AG04449 (cell line): ENCODE data around the gene GPC3.

Experiments
- CTCF ChIA-PET: fragments of 350-600 bp; formaldehyde crosslinking; extraction: SDS; loops from one replicate; lab custom pipeline; 2021; ENCODE audit warnings: antibody characterized with exemption; lab: Yijun Ruan, JAX
- POLR2A ChIA-PET: fragments of 400-600, 350-600 bp; formaldehyde crosslinking; extraction: SDS; loops from one replicate; lab custom pipeline; 2020; ENCODE audit warnings: antibody characterized with exemption, inconsistent platforms; lab: Yijun Ruan, JAX
- DNase-seq: peaks from one replicate; pipeline ENCODE4 v3.0.0-alpha.2; 2010; ENCODE audit warnings: low read depth, low spot score
- H3K4me3 ChIP-seq: 2 replicates; pipeline ENCODE4 v1.5.1; 2011; ENCODE audit warnings: low read depth, mild to moderate bottlenecking, control low read depth, low read length
- TF ChIP-seq, protein P1 (sequence below): IDR thresholded peaks from one replicate; pipeline ENCODE4 v1.5.1; 2011; ENCODE audit warnings: mild to moderate bottlenecking, moderate library complexity, low read length, control low read depth, inconsistent platforms; ENCODE audit not compliant: insufficient read depth; ENCODE audit errors: missing control alignments

GPC3 gene

DNA sequence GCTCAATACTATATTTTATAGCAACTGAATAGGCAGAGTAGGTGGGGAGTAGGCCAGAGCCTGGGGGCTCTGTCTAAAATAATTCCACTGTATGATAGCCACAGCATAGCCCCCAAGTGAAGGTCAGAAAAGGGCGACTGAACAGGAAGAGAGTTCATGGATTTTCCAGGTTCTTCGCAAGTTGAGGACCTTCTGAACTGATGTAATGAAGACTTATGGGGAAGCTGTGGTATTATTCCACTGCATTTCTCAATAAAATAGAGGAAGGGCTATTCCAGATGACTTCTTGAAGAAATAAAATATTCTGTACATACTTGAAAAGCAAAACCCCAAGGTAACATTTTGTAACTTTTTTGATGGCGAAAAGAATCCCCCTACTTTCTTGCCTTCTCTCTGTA lies 338.7 kb downstream of the GPC3 start:
- ChIA-PET CTCF (interaction anchor here (1.3 kb wide), 1 partner anchor 24 kb away, joined by 3 read pairs; no protein-coding TSS in a partner anchor), POLR2A (no interaction called here)
- no peak overlapping the region for H3K4me3 ChIP-seq
- TF ChIP-seq, protein P1, sequence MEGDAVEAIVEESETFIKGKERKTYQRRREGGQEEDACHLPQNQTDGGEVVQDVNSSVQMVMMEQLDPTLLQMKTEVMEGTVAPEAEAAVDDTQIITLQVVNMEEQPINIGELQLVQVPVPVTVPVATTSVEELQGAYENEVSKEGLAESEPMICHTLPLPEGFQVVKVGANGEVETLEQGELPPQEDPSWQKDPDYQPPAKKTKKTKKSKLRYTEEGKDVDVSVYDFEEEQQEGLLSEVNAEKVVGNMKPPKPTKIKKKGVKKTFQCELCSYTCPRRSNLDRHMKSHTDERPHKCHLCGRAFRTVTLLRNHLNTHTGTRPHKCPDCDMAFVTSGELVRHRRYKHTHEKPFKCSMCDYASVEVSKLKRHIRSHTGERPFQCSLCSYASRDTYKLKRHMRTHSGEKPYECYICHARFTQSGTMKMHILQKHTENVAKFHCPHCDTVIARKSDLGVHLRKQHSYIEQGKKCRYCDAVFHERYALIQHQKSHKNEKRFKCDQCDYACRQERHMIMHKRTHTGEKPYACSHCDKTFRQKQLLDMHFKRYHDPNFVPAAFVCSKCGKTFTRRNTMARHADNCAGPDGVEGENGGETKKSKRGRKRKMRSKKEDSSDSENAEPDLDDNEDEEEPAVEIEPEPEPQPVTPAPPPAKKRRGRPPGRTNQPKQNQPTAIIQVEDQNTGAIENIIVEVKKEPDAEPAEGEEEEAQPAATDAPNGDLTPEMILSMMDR: no peak
- DNase-seq: no peak

DNA sequence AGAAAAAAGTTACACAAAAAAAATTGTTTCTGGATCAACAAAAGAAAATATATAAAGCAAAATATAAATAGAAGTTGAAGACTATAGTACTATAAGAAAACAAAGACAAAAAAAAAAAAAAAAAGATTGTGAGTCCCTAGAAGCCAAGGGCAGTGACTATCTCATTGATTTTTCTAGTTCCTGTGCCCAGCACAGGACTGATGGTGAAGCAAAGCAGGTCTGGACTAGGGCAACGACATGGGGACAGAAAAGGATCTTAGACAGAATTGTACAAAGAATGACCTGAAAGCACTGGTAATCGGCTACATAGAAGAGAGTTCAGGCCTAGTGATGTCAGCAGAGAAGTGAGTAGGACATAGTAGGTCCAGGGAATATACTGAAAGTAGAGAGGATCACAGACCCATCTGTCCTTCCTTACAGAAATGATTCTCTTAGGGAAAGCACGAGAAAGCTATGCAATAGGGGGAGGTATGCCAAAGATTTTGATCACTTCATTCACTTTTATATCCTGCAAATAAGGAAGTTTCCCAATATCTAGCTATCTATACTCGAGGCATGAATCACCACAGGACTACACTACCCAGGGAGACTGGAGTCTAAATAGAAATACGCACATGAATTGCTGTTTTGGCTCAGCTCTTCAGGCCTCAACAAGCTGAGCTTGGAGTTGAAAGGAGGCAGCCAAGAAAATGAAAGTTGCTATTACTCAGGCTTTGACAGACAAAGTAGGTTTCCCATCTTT lies 339.2 kb downstream of the GPC3 start:
- H3K4me3 ChIP-seq: no peak overlapping the region
- DNase-seq: no peak
- ChIA-PET POLR2A (no interaction called here), CTCF (interaction anchor here (1.3 kb wide), 1 partner anchor 24 kb away, joined by 3 read pairs; no protein-coding TSS in a partner anchor)
- TF ChIP-seq, protein P1: no peak

GRCh38 chrX:133645256-133645655 lies 340.1 kb downstream of the GPC3 start:
- ChIA-PET POLR2A (no interaction called here), CTCF (no interaction called here)
- no peak for DNase-seq
- TF ChIP-seq, protein P1: no peak
- no peak overlapping the region for H3K4me3 ChIP-seq

DNA sequence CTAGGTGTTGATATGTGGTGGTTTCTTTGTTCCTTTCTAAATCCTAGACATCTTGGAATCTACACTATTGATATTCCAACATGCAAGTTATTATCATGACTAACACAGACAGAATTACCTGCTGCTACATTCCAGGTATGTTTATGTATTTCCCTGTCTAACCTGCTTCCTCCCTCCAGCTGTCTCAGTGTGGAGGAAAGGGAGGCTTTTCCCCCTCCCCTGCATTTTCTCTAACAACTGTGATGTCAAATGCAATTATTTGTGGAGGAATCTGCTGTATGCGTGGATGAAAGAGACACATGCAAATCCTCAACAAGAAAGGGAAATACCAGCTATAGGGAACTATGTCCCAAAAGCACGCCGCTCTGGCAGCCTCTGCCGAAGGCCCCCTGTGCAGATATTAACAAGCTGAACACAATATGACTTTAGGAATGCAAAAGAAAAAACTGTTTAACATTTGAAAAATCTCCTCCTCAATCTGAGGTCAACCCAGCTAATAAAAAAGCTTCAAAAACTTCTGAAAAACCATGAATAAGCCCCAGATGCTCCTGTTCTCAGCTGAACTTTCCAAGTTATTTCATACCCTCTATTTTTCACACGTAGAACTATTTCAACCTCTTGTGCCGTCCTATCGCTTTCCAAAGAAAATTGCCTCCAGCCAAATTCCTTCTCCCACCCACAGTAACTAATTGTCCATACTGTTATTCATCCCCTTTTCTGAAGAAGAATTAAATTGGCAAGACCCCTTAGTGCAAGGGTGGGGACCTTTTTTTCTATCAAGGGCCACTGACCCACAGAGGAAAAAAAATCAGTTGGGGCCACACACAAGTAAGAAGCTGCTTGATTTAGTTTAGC lies 345.0 kb downstream of the GPC3 start:
- TF ChIP-seq, protein P1: no peak
- ChIA-PET POLR2A (no interaction called here), CTCF (no interaction called here)
- DNase-seq: no peak
- no peak overlapping the region for H3K4me3 ChIP-seq

GRCh38 chrX:133639726-133640125 lies 345.7 kb downstream of the GPC3 start:
- TF ChIP-seq, protein P1: no peak
- ChIA-PET POLR2A (no interaction called here), CTCF (no interaction called here)
- H3K4me3 ChIP-seq: no peak overlapping the region
- no peak for DNase-seq

DNA sequence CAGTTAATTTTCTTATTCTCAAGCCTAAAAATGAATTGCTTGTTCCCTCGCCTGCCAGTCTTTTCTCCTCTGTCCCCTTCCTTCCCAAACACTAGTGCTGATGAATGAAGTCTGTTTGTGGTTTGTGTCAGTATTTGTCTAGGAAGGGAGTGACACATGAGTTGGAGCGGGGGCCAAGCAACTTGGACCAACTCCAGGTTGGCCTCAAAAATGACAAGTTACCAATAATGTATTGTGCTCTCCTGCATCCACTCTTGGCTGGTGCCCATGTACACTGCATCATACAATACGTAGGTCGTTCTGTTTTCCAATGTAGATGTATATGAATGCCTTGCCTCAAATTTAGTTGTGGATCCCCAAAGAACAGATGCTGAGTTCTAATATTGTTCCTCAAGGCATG lies 347.1 kb downstream of the GPC3 start:
- TF ChIP-seq, protein P1: no peak
- H3K4me3 ChIP-seq: no peak overlapping the region
- no peak for DNase-seq
- ChIA-PET POLR2A (no interaction called here), CTCF (no interaction called here)
